Smooth muscle cell of the brain vasculature (primary cell): Measurements from ENCODE around the gene FRMPD2.

Experiments
- DNase-seq: peaks from one replicate; pipeline ENCODE4 v3.0.0-alpha.2; 2012; ENCODE audit warnings: low read depth, low spot score

Gene FRMPD2, protein sequence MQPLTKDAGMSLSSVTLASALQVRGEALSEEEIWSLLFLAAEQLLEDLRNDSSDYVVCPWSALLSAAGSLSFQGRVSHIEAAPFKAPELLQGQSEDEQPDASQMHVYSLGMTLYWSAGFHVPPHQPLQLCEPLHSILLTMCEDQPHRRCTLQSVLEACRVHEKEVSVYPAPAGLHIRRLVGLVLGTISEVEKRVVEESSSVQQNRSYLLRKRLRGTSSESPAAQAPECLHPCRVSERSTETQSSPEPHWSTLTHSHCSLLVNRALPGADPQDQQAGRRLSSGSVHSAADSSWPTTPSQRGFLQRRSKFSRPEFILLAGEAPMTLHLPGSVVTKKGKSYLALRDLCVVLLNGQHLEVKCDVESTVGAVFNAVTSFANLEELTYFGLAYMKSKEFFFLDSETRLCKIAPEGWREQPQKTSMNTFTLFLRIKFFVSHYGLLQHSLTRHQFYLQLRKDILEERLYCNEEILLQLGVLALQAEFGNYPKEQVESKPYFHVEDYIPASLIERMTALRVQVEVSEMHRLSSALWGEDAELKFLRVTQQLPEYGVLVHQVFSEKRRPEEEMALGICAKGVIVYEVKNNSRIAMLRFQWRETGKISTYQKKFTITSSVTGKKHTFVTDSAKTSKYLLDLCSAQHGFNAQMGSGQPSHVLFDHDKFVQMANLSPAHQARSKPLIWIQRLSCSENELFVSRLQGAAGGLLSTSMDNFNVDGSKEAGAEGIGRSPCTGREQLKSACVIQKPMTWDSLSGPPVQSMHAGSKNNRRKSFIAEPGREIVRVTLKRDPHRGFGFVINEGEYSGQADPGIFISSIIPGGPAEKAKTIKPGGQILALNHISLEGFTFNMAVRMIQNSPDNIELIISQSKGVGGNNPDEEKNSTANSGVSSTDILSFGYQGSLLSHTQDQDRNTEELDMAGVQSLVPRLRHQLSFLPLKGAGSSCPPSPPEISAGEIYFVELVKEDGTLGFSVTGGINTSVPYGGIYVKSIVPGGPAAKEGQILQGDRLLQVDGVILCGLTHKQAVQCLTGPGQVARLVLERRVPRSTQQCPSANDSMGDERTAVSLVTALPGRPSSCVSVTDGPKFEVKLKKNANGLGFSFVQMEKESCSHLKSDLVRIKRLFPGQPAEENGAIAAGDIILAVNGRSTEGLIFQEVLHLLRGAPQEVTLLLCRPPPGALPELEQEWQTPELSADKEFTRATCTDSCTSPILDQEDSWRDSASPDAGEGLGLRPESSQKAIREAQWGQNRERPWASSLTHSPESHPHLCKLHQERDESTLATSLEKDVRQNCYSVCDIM (N-terminal part only)

DNA sequence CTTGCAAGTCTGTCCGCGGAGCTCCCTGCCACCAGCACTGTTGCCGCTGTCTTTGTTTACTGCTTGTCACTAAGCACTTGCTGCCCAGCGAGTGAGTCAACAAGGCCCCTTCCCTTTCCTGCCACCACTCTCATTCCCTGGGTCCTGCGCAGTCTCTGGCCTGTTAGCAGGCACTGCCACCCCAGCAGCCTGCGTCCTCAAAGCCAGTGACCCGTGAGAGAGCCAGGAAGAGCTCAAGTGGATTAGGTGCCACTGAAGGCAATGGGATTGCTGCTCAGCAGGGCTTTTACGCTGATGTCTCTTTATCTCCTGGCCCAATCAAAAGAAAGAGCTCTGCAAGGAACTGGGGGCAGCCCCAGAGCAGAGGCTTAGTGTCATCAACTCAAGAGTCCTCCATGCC is at the start of gene FRMPD2:
FRMPD2 (minus strand) TSS at position 61 of the 400 bp plus-strand sequence. CDS start 129 bp downstream, outside the sequence.
- DNase-seq = no peak

DNA sequence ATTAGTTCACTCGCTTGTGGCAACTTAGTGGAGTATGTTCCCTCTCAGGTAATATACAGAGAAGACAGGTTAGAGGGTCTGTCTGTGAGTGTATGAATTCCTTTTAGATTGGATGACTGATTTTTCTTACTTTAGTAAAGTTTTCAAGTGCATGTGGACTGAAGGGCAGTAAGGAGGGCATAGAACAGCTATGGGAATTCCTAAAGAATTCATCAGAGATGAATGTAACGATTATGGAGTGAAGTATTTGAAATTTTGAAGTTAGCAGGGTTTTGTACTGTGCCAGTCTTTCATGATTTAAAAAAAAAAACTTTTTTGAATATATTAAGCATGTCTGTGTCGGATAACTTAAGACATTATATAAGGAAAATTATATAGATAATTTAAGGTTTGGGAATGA is 47.5 kb upstream of the FRMPD2 start:
- no peak for DNase-seq

DNA sequence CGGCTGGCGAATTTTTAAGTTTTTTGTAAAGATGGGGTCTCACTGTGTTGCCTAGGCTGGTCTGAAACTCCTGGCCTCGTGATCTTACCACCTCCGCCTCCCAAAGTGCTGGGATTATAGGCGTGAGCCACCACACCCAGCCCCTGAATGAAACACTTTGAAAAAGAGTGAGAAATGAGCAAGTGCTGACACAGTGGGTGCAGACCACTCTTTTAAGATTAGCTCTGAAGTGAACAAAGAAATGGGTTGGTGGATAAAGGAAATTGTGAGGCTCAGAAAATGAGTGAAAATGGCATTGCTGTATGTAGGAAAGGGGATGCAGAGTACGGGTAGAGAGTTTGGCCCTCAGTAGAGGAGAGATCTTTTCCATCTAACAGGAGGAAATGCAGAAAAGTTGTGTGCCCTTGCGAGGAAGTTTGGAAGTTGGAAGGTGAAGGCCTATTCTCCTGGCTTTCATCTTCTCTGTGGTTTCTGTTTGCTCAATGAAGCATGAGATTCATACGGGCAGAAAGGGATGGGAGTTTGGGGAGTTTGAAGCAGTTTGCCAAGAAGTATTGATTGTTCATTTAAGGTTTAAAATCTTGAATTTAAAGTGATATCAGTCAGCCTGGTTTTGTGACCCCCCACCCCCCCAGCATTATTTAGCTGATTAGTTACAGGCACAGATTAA is 43.0 kb upstream of the FRMPD2 start:
- DNase-seq = no peak

DNA sequence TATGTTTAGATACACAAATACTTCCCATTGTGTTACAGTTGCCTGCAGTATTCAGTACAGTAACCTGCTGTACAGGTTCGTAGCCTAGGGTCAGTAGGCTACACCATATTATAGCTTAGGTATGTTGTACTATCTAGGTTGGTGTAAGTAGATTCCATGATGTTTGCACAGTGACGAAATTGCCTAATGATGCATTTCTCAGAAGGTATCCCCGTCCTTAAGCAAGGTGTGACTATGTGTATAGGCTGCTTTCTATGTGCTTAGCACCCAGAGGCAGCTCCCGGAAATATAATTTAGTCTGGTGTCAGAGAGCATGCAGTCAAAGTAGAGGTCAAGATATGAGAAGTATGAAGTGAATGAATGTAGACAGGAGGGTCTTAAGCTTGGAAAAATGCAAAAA is 41.7 kb upstream of the FRMPD2 start:
- DNase-seq = no peak

DNA sequence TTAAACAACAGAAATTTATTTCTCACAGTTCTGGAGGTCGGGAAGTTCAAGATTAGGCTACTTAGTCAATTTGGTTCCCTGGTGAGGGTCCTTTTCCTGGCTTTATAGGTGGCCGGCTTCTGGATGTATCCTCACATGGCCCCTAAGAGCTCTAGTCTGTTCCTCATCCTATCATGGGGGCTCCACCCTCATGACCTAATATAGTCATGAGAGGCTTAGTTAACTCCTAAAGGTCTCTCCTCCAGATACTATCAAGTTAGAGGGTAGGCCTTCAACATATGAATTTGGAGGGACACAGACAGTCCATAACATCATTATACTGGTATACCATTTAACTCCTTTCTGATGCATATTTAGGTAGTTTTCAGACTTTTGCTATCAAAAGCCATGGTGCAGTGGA is 39.6 kb upstream of the FRMPD2 start:
- no peak for DNase-seq

DNA sequence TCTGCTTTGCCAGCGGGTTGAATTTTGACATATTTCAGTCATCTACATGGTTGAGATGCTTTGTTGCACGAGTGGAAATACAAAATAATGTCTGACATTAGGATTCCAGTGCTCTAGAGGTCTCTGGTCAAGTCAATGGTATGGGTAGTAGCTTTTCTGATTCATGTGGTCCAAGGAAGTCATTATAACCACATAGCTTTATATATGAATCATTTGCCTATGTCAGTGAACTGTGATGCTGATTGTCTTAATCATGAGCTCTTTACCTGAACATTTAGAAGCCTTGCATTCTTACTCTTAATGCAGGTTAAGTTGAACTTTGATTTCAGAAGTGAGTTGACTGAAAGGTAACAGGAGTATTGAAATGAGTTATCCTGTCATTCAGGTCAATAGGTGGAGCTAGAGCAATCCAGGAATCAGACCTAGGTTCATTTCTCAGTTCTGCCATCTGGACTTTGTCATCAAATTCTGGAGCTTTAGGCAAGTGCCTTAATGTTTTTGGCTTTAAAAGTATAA is 35.3 kb upstream of the FRMPD2 start:
- no peak for DNase-seq

DNA sequence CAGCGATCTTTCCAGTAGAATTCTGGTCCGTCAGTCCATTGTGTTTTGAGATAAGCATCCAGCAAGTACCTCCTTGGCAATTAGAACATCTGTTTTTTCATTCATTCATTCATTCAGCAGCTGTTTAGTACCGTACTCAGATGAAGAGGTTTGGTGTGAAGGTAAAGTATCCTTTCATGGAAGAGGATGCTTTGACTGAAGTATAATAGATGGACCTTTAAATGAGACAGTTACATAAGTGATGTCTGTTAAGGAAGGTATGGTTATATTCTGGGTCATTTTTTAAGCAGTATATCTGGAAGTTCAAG is 33.2 kb upstream of the FRMPD2 start:
- no peak for DNase-seq

DNA sequence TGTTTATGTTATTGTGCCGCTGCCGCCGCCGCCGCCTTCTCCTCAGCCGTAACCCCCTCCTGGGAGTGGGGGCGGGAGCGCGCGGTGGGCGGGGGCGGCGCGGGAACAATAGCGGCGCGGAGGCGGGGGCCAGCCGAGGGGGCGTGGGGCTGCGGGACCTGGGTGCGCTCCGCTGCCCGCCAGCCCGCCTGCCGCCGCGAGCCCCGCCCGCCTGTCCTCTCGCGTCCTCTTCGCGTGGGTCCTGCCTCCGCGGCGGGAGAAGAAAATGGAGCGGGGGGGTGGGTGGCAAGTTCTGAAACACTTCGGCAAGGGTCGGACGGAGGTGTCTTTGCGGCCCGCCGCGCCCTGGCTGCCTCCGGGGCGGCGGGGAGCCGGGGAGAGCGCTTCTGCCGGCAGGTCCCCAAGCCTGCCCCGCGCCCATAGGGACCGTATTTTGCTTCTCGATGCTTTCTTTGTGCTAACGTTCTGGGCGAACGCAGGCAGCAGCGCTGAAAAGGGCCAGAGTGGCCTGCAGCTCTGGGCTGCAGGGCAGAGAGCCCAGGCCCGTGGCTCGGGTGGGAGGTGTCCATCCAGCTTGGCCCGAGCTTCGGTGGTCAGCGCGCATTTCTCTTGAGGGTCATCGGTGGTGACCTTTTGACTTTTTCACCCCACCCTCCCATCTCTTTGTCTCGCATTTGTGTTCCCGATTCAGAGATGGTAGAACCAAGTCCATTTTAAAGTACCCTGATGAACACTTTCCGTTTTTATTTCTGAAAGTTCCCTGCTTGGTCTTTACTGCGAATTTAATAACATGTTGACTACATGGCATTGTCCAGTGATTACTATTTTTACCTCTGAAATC is 32.6 kb upstream of the FRMPD2 start:
- no peak for DNase-seq

DNA sequence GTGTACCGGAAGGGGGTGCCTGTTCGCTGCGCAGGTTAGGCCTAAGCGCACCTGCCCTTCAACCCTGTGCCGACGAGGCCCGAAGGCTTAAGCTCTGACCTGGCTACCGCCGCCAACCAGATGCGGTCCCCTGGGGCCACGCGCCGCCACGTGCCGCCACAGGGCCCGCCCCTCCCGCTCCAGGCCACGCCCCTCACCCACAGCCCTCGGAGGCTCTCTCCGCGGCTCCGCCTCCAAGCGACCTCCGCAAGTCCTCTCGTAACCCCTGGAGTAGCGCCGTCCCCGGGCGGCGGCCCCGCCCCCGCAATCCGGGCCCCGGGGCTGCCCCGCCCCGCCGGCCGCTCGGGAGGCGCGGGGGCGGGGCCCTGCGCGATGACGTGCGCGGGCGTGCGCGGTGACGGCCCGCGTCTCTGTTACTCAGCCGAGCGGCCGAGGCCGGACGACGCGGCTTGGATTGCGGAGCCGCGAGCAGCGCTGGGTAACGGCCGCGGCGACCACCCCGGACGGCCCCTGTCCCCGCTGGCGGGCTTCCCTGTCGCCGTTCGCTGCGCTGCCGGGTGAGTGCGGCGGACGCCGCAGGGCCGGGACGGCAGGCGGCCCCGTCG is 31.9 kb upstream of the FRMPD2 start, which contains the start of gene MAPK8:
MAPK8 (plus strand) TSS at position 413 of the 605 bp plus-strand sequence. CDS start 94,984 bp downstream, outside the sequence.
- peak; percentile 62 for DNase-seq

DNA sequence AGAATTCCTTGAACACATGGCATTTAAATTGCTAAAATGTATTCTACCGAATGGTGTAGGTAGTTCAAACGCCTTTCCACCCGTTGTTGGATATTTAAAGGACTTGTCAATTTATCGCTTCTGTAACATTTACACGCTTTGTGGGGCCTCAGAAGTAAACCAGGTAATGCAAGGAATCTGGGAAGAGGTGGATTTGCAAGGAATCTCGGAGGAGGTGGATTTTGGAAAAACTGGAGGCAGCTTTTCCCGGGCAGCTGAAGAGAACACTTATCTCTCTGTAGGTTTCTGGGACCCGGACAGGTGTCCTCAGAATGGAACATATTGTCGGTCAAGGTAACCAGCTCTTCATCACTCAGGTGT is 31.4 kb upstream of the FRMPD2 start:
- DNase-seq = no peak

DNA sequence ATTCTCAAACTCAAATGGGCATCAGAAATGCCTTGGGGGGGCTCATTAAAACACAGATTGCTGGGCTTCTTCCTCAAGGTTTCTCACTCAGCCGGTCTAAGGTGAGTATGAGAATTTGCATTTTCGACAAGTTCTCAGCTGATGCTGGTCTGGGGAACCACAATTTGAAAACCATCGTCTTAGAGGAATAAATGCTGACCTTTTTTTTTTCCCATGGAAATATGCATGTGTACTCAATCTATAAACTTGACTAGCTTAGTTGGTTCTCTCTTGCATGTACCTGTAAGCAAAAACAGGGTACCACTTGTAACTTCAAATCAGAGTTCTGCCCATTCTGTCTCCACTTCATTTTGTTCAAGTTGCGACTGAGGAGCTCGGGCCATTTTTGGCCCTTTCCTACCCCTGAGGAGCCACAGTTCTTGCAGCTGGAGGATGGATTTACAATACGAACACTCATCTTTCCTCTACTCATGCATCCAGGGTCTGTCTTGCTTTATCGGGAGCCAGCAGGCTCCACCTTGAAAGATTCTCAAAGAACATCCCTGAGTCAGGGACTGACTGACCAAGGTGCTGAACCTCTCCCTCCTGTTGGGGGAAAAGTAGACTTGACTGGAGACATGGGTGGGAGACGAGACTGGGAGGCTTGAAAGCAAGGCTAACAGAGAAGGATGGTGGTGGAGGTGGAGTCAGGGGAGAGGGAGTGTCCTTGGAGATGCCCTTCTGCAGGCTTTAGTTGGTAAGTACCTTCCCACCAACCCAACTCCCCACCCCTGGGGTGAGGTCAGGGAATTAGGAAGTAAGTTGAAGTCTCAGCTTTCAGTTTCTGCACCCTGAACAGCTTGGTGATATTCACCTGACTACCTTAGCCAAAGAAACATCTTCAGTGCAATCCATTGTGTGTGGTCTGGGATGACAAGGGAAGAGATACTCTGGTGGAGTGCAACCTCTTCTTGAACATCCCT is 28.3 kb upstream of the FRMPD2 start:
- DNase-seq = no peak

DNA sequence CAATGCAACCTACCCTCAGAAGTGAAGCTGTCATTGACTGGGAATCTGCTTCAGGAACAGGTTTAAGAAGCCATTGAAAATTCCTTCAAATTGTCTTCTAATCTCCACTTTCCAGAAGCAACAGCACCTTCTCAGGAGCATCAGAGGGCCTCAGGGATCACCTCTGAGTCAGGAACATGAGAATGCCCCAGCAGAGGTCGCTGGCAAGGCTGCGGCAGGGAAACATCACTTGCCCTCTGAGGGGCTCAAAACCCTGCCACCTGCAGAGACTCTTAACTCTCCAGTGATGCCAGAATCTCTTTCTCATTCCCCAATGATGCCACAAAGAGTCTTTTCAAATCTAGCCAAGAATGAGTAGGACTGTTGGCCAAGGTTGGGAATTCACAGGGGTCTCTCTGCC is 26.1 kb upstream of the FRMPD2 start:
- no peak for DNase-seq

DNA sequence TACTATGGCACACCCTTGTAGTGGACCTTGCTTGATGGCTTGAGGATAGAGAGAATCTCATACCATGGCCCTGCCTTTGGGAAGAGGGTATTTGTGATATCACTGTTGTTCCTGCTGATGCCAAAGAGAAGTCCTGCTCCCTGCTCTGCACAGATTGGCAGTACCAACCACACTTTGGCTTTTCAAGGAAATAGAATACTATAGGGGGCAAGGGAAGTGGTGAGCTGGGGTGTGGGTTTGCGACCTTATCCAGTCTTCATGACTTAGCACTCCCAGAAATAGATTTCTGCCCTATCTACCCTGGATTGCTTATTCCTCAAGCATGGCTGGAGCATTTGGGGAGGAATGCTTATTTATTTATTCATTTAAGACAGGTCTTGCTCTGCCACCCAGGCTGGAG is 25.2 kb upstream of the FRMPD2 start:
- DNase-seq = no peak

DNA sequence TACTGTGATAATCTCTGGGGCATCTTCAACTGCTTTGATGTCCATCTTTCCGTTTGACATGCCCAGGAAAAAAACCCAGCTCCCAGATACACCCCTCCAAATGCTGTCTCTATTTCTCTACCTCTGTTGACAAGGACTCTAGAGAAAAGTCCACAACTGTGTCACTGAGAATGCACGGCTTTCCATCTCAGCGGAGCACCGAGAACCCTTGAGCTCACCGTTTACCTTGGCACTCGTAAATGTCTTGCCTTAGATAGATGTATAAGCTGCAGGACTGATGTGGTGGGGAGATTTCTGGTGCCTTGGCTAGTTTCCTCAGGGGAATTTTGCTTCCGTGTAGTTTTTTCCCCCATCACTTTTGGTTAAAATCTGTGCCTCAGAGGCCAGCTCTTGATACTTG is 24.6 kb upstream of the FRMPD2 start:
- no peak for DNase-seq

DNA sequence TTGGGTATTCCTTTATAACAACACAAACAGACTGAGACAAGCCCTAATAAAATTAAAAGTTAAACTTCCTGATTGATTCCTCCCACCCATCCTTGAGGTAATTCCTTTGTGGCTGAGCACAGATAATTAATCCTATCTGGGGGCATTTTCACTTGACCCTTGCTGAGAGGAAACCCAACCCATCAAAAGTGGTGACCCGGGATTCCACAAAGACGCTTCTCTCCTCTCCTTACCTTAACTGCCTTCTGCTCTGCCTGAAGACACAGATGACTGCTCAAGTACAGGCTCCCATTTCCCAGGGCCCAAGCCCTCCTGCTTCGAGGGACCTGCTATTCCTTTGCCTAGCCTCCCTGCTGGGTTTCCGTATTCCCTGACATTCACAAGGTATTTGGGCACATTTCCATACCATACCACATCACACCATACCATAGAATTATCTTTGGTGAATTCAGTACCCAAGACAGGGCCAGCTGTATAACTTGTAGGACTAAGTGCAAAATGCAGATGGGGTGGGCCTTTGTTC is 22.1 kb upstream of the FRMPD2 start:
- DNase-seq = no peak

DNA sequence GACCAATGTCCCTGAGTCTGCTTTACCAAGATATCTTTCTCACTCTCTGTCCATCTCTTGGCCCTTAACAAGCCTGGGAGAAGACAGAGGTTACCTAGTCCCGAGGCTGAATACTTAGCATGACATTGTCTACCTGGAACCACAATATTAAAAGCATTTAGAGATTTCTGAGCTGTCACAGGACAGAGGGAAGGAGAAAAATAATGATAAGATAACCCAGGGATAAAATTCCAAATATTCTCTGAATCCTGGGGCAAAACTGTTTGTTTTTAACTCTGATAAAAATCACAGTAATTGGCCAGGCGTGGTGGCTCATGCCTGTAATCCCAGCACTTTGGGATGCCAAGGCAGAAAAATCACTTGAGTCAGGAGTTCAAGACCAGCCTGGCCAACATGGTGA is 19.9 kb upstream of the FRMPD2 start:
- DNase-seq = no peak

DNA sequence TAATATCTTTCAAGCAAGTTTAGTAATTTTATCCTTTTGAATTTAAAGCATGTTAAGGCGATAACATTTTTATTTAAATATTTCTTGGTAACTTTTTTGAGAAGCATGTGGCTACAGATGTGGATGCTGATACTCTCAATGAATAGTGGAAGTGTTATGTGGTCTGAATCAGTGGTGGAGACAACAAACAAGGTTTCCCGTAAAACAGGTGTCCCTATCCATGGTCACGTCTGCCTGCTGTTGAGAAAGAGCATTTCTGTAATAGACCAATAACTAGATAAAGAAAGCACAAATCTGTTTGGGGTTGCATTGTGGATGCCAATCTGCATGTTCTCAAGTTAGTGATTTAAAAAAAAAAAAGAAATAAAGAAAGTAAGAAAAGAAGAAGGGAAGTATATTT is 18.1 kb upstream of the FRMPD2 start:
- no peak for DNase-seq

DNA sequence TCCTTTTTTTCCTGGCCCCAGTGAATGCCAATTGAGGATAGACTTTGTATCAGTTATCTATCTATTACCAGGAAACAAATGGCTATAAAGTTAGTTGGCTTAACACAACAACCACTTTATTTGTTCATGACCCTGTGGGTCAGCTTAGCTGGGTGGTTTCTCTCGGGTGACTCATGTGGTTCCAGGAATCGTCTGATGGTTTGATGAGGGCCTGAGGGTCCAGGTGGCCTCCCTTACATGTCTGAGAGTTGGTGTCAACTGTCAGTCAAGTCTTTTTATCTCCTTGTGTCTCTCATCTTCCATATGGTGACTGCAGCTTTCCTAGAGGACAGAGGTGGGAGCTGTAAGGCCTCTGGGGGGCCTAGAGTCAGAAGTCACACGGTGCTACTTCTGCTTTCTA is 16.7 kb upstream of the FRMPD2 start:
- DNase-seq = no peak

DNA sequence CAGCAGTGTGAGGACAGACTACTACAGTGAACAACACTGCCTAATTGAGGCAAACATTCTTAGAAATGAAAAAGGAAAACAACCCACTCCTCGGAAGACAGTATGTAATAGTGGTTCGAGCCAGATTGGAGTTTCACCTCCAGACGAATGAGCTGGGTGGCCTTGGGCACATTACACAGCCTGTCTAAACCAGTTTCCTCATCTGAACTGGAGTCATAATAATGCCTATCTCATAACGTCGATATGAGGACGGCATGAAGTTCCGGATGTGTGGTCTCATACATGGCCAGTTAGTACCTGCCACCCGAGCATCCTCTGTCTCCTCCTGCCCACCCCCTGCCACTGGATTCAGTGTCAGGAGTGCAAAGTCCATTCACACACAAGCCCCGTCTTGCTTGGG is 15.8 kb upstream of the FRMPD2 start:
- DNase-seq = no peak
